ENCODE measurements around the gene LRP1B.

The LRP1B gene

GRCh38 chr2:142014536-142014935 is 116.3 kb downstream of the LRP1B start:
- no peaks in the 10 kb centered on the region for H3K4me1 ChIP-seq (ENCODE audit: control insufficient read depth, insufficient read depth, low read length)
- no peaks in the 10 kb centered on the region for H3K36me3 ChIP-seq (ENCODE audit: control insufficient read depth in 2 of 2, insufficient read depth in 2 of 2, low read length in 2 of 2)

DNA sequence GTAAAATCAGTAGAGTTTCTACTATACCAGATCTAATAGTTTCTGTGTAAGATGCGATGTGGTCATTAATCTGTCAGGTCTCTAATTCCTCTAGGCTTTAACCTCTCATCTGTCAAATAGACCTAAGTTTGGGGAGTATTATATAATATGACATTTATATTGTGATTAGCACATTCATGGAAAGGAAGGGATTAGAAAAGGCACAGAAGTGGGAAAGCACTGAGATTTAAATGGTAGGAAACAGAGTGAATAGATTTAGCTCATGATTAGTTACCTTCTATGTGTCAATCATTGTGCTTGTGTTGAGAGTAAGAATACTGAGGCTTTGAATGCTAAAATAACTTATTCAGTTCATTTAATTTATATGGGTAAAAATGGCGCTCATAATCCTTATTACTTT is 118.0 kb downstream of the LRP1B start:
- H3K27me3 ChIP-seq (ENCODE audit: control insufficient read depth in 1 of 2, insufficient read depth in 2 of 2, low read length in 2 of 2): no peaks in the 10 kb centered on the region
- no peaks in the 10 kb centered on the region for H3K9me3 ChIP-seq (ENCODE audit: control insufficient read depth in 2 of 2, low read length in 2 of 2)
- H3K27ac ChIP-seq (ENCODE audit: low read length): no peak overlapping the region
- H3K4me3 ChIP-seq (ENCODE audit: low read length in 2 of 2): no peak overlapping the region
- H3K9ac ChIP-seq (ENCODE audit: low read length in 2 of 2): no peak overlapping the region
- no peaks in the 10 kb centered on the region for H3K4me1 ChIP-seq (ENCODE audit: control insufficient read depth, insufficient read depth, low read length)
- H3K36me3 ChIP-seq (ENCODE audit: control insufficient read depth in 2 of 2, insufficient read depth in 2 of 2, low read length in 2 of 2): no peaks in the 10 kb centered on the region

More at GRCh38 chr2:142014536-142014935, 116.3 kb downstream of the LRP1B start:
- Histone ChIP-seq H3K9me3 (ENCODE audit: control insufficient read depth in 2 of 2, low read length in 2 of 2) (no peaks in the 10 kb centered on the region), H3K27me3 (ENCODE audit: control insufficient read depth in 1 of 2, insufficient read depth in 2 of 2, low read length in 2 of 2) (no peaks in the 10 kb centered on the region), H3K27ac (ENCODE audit: low read length) (no peak overlapping the region), H3K4me3 (ENCODE audit: low read length in 2 of 2) (no peak overlapping the region), H3K9ac (ENCODE audit: low read length in 2 of 2) (no peak overlapping the region)

DNA sequence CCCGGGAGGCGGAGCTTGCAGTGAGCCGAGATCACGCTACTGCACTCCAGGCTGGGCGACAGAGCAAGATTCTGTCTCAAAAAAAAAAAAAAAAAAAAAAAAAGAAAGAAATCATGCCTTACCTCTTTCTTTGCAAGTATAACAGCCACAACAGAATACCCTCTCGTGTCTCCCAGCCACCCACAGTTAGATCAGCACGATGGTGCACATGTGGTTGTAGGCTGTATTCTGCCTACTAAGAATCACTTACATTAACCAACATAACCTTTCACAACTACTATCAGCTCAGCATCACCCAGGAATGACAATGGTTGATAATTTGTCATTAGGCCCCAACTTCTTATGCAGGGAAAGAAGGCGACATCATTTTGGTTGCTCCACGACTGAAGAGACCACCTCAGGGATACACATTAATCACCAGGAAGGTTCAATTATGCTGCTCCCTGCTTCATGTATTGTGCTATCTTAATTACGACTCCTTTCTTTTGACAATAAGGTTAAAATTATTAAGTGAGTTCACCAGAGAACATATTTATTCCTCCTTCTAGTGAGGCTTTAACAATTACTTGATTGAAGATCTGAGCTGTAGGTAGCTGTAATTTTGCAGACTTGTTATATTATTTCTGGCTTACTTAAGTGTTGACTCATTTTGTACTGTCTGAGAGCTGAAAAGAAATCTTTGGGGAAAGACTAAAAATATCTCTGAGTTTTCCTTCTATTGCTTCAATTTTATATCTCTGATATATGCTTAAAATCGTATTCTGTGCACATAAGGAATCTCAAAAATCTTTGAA is 120.1 kb downstream of the LRP1B start:
- H3K27ac ChIP-seq (ENCODE audit: low read length): no peak overlapping the region
- H3K9ac ChIP-seq (ENCODE audit: low read length in 2 of 2): no peak overlapping the region
- no peaks in the 10 kb centered on the region for H3K9me3 ChIP-seq (ENCODE audit: control insufficient read depth in 2 of 2, low read length in 2 of 2)
- H3K4me3 ChIP-seq (ENCODE audit: low read length in 2 of 2): no peak overlapping the region
- H3K36me3 ChIP-seq (ENCODE audit: control insufficient read depth in 2 of 2, insufficient read depth in 2 of 2, low read length in 2 of 2): no peaks in the 10 kb centered on the region
- no peaks in the 10 kb centered on the region for H3K27me3 ChIP-seq (ENCODE audit: control insufficient read depth in 1 of 2, insufficient read depth in 2 of 2, low read length in 2 of 2)
- no peaks in the 10 kb centered on the region for H3K4me1 ChIP-seq (ENCODE audit: control insufficient read depth, insufficient read depth, low read length)

DNA sequence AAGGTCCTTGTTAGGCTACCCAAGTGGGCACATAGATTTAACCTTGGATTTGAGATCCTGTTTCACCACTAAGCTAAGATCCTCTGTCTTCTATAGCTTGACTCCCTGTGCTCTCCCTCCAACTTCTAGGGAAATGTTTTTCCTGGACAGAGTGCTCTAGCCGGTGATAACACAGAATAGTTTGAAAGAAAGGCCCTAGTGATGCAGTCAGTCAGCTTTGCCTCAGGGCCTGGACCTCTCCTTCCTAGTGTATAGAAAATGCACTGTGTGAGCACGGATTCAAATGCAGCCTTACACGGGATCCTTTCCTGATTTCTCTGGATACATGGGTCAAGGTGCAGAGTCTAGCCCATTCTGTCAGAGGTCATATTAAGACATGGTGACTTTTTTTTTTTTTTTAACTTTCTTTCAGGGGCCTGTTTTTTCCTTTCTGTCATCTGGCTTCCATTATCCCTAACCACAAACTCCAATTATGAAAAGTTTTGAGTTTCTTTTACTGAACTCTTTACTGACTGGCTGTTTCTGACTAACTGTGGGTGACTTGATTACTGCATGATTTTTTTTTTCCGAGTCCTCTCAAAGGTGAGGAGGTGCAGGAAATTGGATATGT is 122.6 kb downstream of the LRP1B start:
- H3K36me3 ChIP-seq (ENCODE audit: control insufficient read depth in 2 of 2, insufficient read depth in 2 of 2, low read length in 2 of 2): no peaks in the 10 kb centered on the region
- H3K4me1 ChIP-seq (ENCODE audit: control insufficient read depth, insufficient read depth, low read length): no peaks in the 10 kb centered on the region
- H3K4me3 ChIP-seq (ENCODE audit: low read length in 2 of 2): no peak overlapping the region
- no peak overlapping the region for H3K27ac ChIP-seq (ENCODE audit: low read length)
- H3K9ac ChIP-seq (ENCODE audit: low read length in 2 of 2): no peak overlapping the region
- no peaks in the 10 kb centered on the region for H3K9me3 ChIP-seq (ENCODE audit: control insufficient read depth in 2 of 2, low read length in 2 of 2)
- no peaks in the 10 kb centered on the region for H3K27me3 ChIP-seq (ENCODE audit: control insufficient read depth in 1 of 2, insufficient read depth in 2 of 2, low read length in 2 of 2)

DNA sequence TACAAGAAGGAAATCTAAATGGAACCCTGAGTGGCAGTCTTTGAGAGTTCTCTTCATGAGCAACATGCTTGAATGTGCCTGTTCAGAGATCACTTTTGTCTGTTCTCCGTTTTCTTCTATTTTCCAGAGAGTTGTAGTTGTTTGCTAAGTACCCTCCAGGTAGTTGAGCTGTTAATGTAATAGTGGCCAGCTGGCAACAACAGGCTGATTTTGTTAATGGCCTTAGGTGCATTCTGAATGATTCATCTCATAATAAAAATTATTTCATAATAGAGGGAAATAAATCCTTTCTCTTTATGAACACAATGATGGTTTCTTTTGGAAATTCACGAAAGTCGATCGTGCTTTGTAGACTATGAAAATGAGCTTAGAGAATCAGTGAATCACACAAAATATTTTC is 136.8 kb downstream of the LRP1B start:
- H3K4me1 ChIP-seq (ENCODE audit: control insufficient read depth, insufficient read depth, low read length): no peaks in the 10 kb centered on the region
- no peaks in the 10 kb centered on the region for H3K36me3 ChIP-seq (ENCODE audit: control insufficient read depth in 2 of 2, insufficient read depth in 2 of 2, low read length in 2 of 2)
- no peak overlapping the region for H3K9ac ChIP-seq (ENCODE audit: low read length in 2 of 2)
- no peak overlapping the region for H3K27ac ChIP-seq (ENCODE audit: low read length)
- H3K4me3 ChIP-seq (ENCODE audit: low read length in 2 of 2): no peak overlapping the region
- H3K9me3 ChIP-seq (ENCODE audit: control insufficient read depth in 2 of 2, low read length in 2 of 2): no peaks in the 10 kb centered on the region
- H3K27me3 ChIP-seq (ENCODE audit: control insufficient read depth in 1 of 2, insufficient read depth in 2 of 2, low read length in 2 of 2): no peaks in the 10 kb centered on the region

- H3K4me1 ChIP-seq (ENCODE audit: control insufficient read depth, insufficient read depth, low read length): no peaks in the 10 kb centered on the region
- H3K9ac ChIP-seq (ENCODE audit: low read length in 2 of 2): no peak overlapping the region
- H3K27me3 ChIP-seq (ENCODE audit: control insufficient read depth in 1 of 2, insufficient read depth in 2 of 2, low read length in 2 of 2): no peaks in the 10 kb centered on the region
- H3K36me3 ChIP-seq (ENCODE audit: control insufficient read depth in 2 of 2, insufficient read depth in 2 of 2, low read length in 2 of 2): no peaks in the 10 kb centered on the region
- H3K27ac ChIP-seq (ENCODE audit: low read length): no peak overlapping the region
- H3K4me3 ChIP-seq (ENCODE audit: low read length in 2 of 2): no peak overlapping the region
- no peaks in the 10 kb centered on the region for H3K9me3 ChIP-seq (ENCODE audit: control insufficient read depth in 2 of 2, low read length in 2 of 2)
Observed at GRCh38 chr2:141992695-141993094, 138.1 kb downstream of the LRP1B start.

DNA sequence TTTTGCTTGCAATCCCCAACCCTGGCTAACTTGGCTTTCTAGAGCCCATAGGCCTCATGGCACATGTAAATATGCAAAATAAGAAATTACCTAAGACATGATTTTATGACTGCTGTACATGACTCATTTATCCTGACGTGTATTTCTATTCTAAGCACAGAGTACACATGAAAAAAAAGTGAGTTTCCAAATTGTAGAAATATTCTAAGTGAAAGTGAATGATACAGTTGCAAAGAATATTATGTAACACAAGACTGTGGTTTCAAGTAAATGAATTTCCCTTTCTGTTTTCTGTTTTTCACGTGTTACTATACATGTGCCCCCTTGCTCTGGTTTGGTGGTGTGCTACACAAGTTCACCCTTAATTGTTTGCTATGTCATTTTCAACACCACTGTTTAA is 162.4 kb downstream of the LRP1B start:
- Histone ChIP-seq H3K36me3 (ENCODE audit: control insufficient read depth in 2 of 2, insufficient read depth in 2 of 2, low read length in 2 of 2) (no peaks in the 10 kb centered on the region), H3K4me3 (ENCODE audit: low read length in 2 of 2) (no peak overlapping the region), H3K9me3 (ENCODE audit: control insufficient read depth in 2 of 2, low read length in 2 of 2) (no peaks in the 10 kb centered on the region), H3K27ac (ENCODE audit: low read length) (no peak overlapping the region), H3K9ac (ENCODE audit: low read length in 2 of 2) (no peak overlapping the region), H3K27me3 (ENCODE audit: control insufficient read depth in 1 of 2, insufficient read depth in 2 of 2, low read length in 2 of 2) (no peaks in the 10 kb centered on the region), H3K4me1 (ENCODE audit: control insufficient read depth, insufficient read depth, low read length) (no peaks in the 10 kb centered on the region)

- Histone ChIP-seq H3K4me1 (ENCODE audit: control insufficient read depth, insufficient read depth, low read length) (no peaks in the 10 kb centered on the region), H3K27ac (ENCODE audit: low read length) (no peak overlapping the region), H3K27me3 (ENCODE audit: control insufficient read depth in 1 of 2, insufficient read depth in 2 of 2, low read length in 2 of 2) (no peaks in the 10 kb centered on the region), H3K36me3 (ENCODE audit: control insufficient read depth in 2 of 2, insufficient read depth in 2 of 2, low read length in 2 of 2) (no peaks in the 10 kb centered on the region), H3K4me3 (ENCODE audit: low read length in 2 of 2) (no peak overlapping the region), H3K9ac (ENCODE audit: low read length in 2 of 2) (no peak overlapping the region), H3K9me3 (ENCODE audit: control insufficient read depth in 2 of 2, low read length in 2 of 2) (no peaks in the 10 kb centered on the region)
Observed at GRCh38 chr2:141967980-141968379, 162.8 kb downstream of the LRP1B start.

GRCh38 chr2:141967503-141967902 is 163.3 kb downstream of the LRP1B start:
- Histone ChIP-seq H3K9ac (ENCODE audit: low read length in 2 of 2) (no peak overlapping the region), H3K4me3 (ENCODE audit: low read length in 2 of 2) (no peak overlapping the region), H3K36me3 (ENCODE audit: control insufficient read depth in 2 of 2, insufficient read depth in 2 of 2, low read length in 2 of 2) (no peaks in the 10 kb centered on the region), H3K27me3 (ENCODE audit: control insufficient read depth in 1 of 2, insufficient read depth in 2 of 2, low read length in 2 of 2) (no peaks in the 10 kb centered on the region), H3K4me1 (ENCODE audit: control insufficient read depth, insufficient read depth, low read length) (no peaks in the 10 kb centered on the region), H3K27ac (ENCODE audit: low read length) (no peak overlapping the region), H3K9me3 (ENCODE audit: control insufficient read depth in 2 of 2, low read length in 2 of 2) (no peaks in the 10 kb centered on the region)

DNA sequence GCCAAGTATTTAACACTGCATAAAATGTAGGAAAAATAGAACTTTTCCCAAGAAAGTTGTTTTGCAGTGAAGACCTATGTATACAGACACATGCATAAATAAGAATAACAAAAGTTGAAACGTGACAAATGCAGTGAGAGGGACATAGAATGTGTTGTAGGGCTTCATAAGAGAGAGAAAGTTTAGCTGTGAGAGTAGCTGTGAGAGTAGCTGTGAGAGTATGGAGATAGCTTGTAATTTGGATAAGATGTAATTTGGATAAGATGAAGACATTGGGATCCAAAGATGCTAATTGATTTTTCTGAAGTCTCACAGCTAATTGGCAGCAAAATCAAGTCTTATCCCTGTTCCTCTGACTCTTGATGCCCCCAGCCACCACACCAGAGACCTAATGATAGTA is 170.9 kb downstream of the LRP1B start:
- H3K36me3 ChIP-seq (ENCODE audit: control insufficient read depth in 2 of 2, insufficient read depth in 2 of 2, low read length in 2 of 2): no peaks in the 10 kb centered on the region
- no peak overlapping the region for H3K27ac ChIP-seq (ENCODE audit: low read length)
- H3K9ac ChIP-seq (ENCODE audit: low read length in 2 of 2): no peak overlapping the region
- no peaks in the 10 kb centered on the region for H3K27me3 ChIP-seq (ENCODE audit: control insufficient read depth in 1 of 2, insufficient read depth in 2 of 2, low read length in 2 of 2)
- H3K4me1 ChIP-seq (ENCODE audit: control insufficient read depth, insufficient read depth, low read length): no peaks in the 10 kb centered on the region
- no peaks in the 10 kb centered on the region for H3K9me3 ChIP-seq (ENCODE audit: control insufficient read depth in 2 of 2, low read length in 2 of 2)
- H3K4me3 ChIP-seq (ENCODE audit: low read length in 2 of 2): no peak overlapping the region

- H3K9ac ChIP-seq (ENCODE audit: low read length in 2 of 2): no peak overlapping the region
- H3K9me3 ChIP-seq (ENCODE audit: control insufficient read depth in 2 of 2, low read length in 2 of 2): no peaks in the 10 kb centered on the region
- no peaks in the 10 kb centered on the region for H3K36me3 ChIP-seq (ENCODE audit: control insufficient read depth in 2 of 2, insufficient read depth in 2 of 2, low read length in 2 of 2)
- H3K4me1 ChIP-seq (ENCODE audit: control insufficient read depth, insufficient read depth, low read length): no peaks in the 10 kb centered on the region
- H3K27me3 ChIP-seq (ENCODE audit: control insufficient read depth in 1 of 2, insufficient read depth in 2 of 2, low read length in 2 of 2): no peaks in the 10 kb centered on the region
- no peak overlapping the region for H3K27ac ChIP-seq (ENCODE audit: low read length)
- H3K4me3 ChIP-seq (ENCODE audit: low read length in 2 of 2): no peak overlapping the region
Observed at GRCh38 chr2:141959016-141959415, 171.8 kb downstream of the LRP1B start.

All from stomach smooth muscle (tissue), 2 donors.